Gastrocnemius medialis (tissue), 4 donors: ENCODE data around the gene FLNC. TPM values are rescaled to one million over a fixed set of nuclear protein-coding genes. Genes with fewer than 3 reads are reported as not detected.

ENCODE experiments used
- ATAC-seq, 2 donors: fragments of 150-250 bp; one replicate each; pipeline ENCODE4 v1.9.1; 2016
- DNase-seq, 2 donors: peaks; one replicate each; pipeline ENCODE4 v3.0.0-alpha.2; 2019
- H3K27ac ChIP-seq, 4 donors: fragments of 200-600 bp; sonication (generic); 1 replicate in 1 of 4; 2 replicates in 3 of 4; pipeline ENCODE4 v1.5.1; 2016 to 2018; ENCODE audit warnings: mild to moderate bottlenecking in 2 of 4, moderate library complexity in 1 of 4
- H3K27me3 ChIP-seq, 3 donors: fragments of 200-600 bp; sonication (generic) in 2 of 3; 1 replicate in 1 of 3; 2 replicates in 2 of 3; pipeline versions ENCODE4 v1.5.1 to v1.6.0; 2016 to 2019; ENCODE audit warnings: mild to moderate bottlenecking in 1 of 3, moderate library complexity in 1 of 3
- H3K36me3 ChIP-seq, 2 donors: fragments of 200-600 bp; sonication (generic) in 1 of 2; one replicate each; pipeline ENCODE4 v1.5.1; 2017 to 2018
- H3K4me1 ChIP-seq, 2 donors: fragments of 200-600 bp; sonication (generic) in 1 of 2; one replicate each; pipeline ENCODE4 v1.5.1; 2016 to 2017; ENCODE audit warnings: mild to moderate bottlenecking in 2 of 2
- H3K4me3 ChIP-seq, 4 donors: fragments of 200-600 bp; sonication (generic) in 3 of 4; 1 replicate in 1 of 4; 2 replicates in 3 of 4; pipeline ENCODE4 v1.5.1; 2016 to 2019; ENCODE audit warnings: mild to moderate bottlenecking in 2 of 4
- H3K9me3 ChIP-seq, 3 donors: fragments of 200-600 bp; sonication (generic) in 2 of 3; 1 replicate in 1 of 3; 2 replicates in 2 of 3; pipeline ENCODE4 v1.5.1; 2016 to 2019
- CTCF ChIP-seq, 5 experiments: fragments of 450-650 bp in 3 of 5; fragments of 200-600 bp in 2 of 5; sonication (generic) in 2 of 5; IDR thresholded peaks in 4 of 5; conservative IDR thresholded peaks in 1 of 5; 1 replicate in 4 of 5; 2 replicates in 1 of 5; pipeline ENCODE4 v1.5.1; 2016 to 2019; ENCODE audit warnings: antibody characterized with exemption in 5 of 5, mild to moderate bottlenecking in 3 of 5, moderate library complexity in 3 of 5
- POLR2A ChIP-seq, 2 donors: fragments of 450-650 bp; IDR thresholded peaks; one replicate each; pipeline ENCODE4 v1.6.1; 2017; ENCODE audit warnings: antibody characterized with exemption in 2 of 2, mild to moderate bottlenecking in 2 of 2, moderate library complexity in 2 of 2
- in situ Hi-C, 4 donors: fragments of 200-750 bp; cut with MboI; loops; one replicate each; pipeline versions ENCODE4 v1.15.0 to v1.8.0; 2017; ENCODE audit warnings: low sequenced_read_pairs in 4 of 4
- intact Hi-C: fragments of 100-400 bp; cut with DNase I; formaldehyde crosslinking; loops from one replicate; pipeline ENCODE4 v1.15.1; 2023; ENCODE audit warnings: low total_unique reads
- total RNA-seq, 4 donors: library from RNA; depleted of rRNA; stranded (reverse); fragments of >200 nt; gene quantifications; one replicate each; pipeline versions ENCODE4 v1.1.0 to v1.2.3, GENCODE V29; 2016

FLNC gene
- total RNA-seq, 4 donors from 2014 or later, result 1,071 to 4,398 (median 2,381) TPM

DNA sequence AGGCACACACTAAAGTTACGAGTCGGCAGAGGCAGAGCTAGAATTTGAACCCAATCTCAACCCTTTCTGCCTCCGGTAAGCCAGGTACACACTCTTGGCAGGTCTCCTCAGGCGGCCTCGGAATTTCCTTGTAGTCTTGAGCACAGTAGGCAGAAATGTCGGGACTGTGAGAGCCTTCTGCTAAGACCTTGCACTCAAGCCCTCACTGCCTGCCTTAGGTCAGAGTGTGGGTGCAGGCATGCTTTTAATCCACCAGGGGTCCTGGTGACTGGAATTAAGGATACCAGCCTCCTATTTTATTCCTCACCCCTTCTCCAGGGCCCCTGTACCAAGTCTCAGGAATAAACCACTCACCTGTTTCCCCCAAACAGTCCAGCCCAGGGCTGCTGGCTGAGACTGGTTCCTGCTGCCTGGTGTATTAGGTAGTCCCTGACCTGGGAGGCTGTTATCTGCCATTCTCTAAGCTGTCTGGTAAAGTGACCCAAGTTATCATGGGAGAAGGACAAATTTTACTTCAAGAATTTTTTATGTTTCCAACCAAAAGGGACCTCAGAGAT is 33.3 kb downstream of the FLNC start:
- TF ChIP-seq POLR2A (IDR thresholded peaks at IDR 0.05), result no peak
- TF ChIP-seq CTCF (IDR thresholded peaks at IDR 0.05 in 4 of 5, conservative IDR thresholded peaks at IDR 0.05 in 1 of 5), result peak in 4 of 5 experiments; percentile 8 to 56 (median 34)
- Histone ChIP-seq H3K27me3 (no peaks in the 10 kb centered on the region), H3K36me3 (no peaks in the 10 kb centered on the region), H3K4me3 (peak overlapping the region; percentile 72 to 88 (median 79)), H3K9me3 (no peaks in the 10 kb centered on the region), H3K4me1 (peaks cover 35 to 45% of the 10 kb centered on the region in 2 donors), H3K27ac (peak overlapping the region; percentile 82 to 91 (median 84))
- intact Hi-C loops (loop anchor here (2.0 kb wide), 2 partner anchors 21 to 33 kb away; partner anchors contain the start of gene FLNC), in situ Hi-C loops (loop anchor here in 2 of 4 donors (10.0 to 25.0 kb wide), 2 partner anchors 119 to 401 kb away; partner anchors contain the start of gene HILPDA (in 1 of the 2))
- DNase-seq, result no peak
- peak in 1 of 2 donors; percentile 1 for ATAC-seq

- H3K4me1 ChIP-seq, result peaks cover 29 to 35% of the 10 kb centered on the region in 2 donors
- H3K27me3 ChIP-seq, result no peaks in the 10 kb centered on the region
- intact Hi-C loops (loop anchor here (5.0 kb wide), 1 partner anchor 123 kb away; no protein-coding TSS in a partner anchor), in situ Hi-C loops (loop anchor here in 2 of 4 donors (10.0 to 25.0 kb wide), 2 partner anchors 121 to 403 kb away; partner anchors contain the start of gene HILPDA (in 1 of the 2))
- TF ChIP-seq POLR2A (IDR thresholded peaks at IDR 0.05), result no peak
- no peak for TF ChIP-seq CTCF (IDR thresholded peaks at IDR 0.05 in 4 of 5, conservative IDR thresholded peaks at IDR 0.05 in 1 of 5)
- no peaks in the 10 kb centered on the region for H3K9me3 ChIP-seq
- H3K4me3 ChIP-seq, result no peak overlapping the region
- ATAC-seq (no peak), DNase-seq (peak in 1 of 2 donors; percentile 21)
- H3K36me3 ChIP-seq, result no peaks in the 10 kb centered on the region
- no peak overlapping the region for H3K27ac ChIP-seq
Observed at GRCh38 chr7:128865303-128865702, 35.1 kb downstream of the FLNC start.

- Histone ChIP-seq H3K27me3 (no peaks in the 10 kb centered on the region), H3K9me3 (no peaks in the 10 kb centered on the region), H3K4me3 (no peak overlapping the region), H3K36me3 (no peaks in the 10 kb centered on the region), H3K27ac (no peak overlapping the region), H3K4me1 (peaks cover 25 to 27% of the 10 kb centered on the region in 2 donors)
- DNase-seq (peak in 1 of 2 donors; percentile 34), ATAC-seq (no peak)
- in situ Hi-C loops, result loop anchor here in 2 of 4 donors (10.0 to 25.0 kb wide), 2 partner anchors 121 to 404 kb away; partner anchors contain the start of gene HILPDA (in 1 of the 2)
- intact Hi-C loops, result loop anchor here (5.0 kb wide), 1 partner anchor 124 kb away; no protein-coding TSS in a partner anchor
- TF ChIP-seq CTCF (IDR thresholded peaks at IDR 0.05 in 4 of 5, conservative IDR thresholded peaks at IDR 0.05 in 1 of 5) (no peak), POLR2A (IDR thresholded peaks at IDR 0.05) (no peak)
Observed at GRCh38 chr7:128865996-128866877, 36.0 kb downstream of the FLNC start.

DNA sequence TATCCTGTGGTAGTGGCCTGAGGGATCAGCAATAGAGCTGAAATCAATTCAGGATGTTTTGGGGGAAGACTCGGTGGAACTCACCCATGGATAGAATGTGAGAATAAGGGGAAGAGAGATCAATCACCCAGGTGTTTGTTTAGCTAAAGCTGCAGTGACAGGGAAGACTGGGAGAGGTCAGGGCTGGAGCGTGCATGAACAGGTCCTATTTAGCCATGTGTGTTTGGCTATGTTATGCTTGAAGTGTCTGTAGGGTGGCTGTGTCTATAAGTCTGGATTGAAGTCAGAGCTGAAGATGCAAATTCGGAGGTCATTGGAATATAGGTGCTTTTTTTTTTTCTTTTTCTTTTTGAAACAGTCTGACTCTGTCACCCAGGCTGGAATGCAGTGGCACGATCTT is 37.0 kb downstream of the FLNC start:
- DNase-seq, result no peak
- in situ Hi-C loops, result loop anchor here in 2 of 4 donors (10.0 to 25.0 kb wide), 2 partner anchors 122 to 405 kb away; partner anchors contain the start of gene HILPDA (in 1 of the 2)
- no peaks in the 10 kb centered on the region for H3K9me3 ChIP-seq
- intact Hi-C loops, result loop anchor here (5.0 kb wide), 1 partner anchor 125 kb away; no protein-coding TSS in a partner anchor
- ATAC-seq, result no peak
- no peak overlapping the region for H3K27ac ChIP-seq
- peaks cover 20 to 24% of the 10 kb centered on the region in 2 donors for H3K4me1 ChIP-seq
- no peaks in the 10 kb centered on the region for H3K36me3 ChIP-seq
- TF ChIP-seq POLR2A (IDR thresholded peaks at IDR 0.05) (no peak), CTCF (IDR thresholded peaks at IDR 0.05 in 4 of 5, conservative IDR thresholded peaks at IDR 0.05 in 1 of 5) (no peak)
- H3K27me3 ChIP-seq, result no peaks in the 10 kb centered on the region
- H3K4me3 ChIP-seq, result no peak overlapping the region
